ENCODE measurements around the gene ADCK2.
"Not testable (repeated sequence)": the region's sequence is repeated elsewhere in the genome, so short reads cannot be mapped to it uniquely, and the experiment has no call there.

The ADCK2 gene

DNA sequence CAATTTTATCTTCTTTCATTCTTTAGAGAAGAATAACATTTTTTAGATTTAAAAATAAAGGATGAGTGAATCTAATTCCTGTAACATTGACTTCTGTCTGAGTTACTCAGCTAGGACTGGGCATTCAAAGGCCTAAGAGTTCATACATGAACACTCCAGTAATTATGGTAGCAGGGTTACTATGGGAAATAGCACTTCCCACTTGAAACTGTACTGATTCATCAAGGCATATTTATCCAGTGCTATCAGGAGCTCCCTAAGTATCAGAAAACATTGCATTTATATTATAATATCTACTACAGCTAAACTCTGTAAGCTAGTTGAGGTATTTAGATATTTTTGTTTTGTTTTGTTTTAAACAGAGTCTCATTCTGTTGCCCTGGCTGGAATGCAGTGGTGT lies 65.5 kb downstream of the ADCK2 start:
- no peak for DNase-seq (ENCODE audit: low read depth in 1 of 2, low spot score in 1 of 2)

DNA sequence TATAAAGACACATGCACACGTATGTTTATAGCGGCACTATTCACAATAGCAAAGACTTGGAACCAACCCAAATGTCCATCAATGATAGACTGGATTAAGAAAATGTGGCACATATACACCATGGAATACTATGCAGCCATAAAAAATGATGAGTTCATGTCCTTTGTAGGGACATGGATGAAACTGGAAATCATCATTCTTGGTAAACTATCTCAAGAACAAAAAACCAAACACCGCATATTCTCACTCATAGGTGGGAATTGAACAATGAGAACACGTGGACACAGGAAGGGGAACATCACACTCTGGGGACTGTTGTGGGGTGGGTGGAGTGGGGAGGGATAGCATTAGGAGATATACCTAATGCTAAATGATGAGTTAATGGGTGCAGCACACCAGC lies 70.5 kb downstream of the ADCK2 start:
- DNase-seq (ENCODE audit: low read depth in 1 of 2, low spot score in 1 of 2): not testable (repeated sequence)

DNA sequence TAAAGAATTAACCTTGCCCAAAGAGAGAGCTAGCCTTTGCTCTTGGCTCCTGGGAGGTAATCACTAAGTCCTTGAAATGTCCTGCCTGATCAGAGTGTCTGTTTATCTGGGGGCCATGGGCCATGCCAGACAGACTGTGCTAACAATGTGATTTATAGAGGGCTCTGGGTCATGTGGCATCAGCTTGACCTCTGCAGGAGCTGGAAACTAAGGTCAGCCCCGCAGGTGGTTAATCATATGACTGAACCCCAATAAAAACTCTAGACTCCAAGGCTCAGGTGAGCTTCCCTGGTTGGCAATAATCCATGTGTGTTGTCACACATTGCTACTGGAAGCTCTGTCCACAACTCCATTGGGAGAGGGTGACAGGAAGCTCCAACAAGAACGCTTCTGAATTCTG lies 71.3 kb downstream of the ADCK2 start:
- no peak for DNase-seq (ENCODE audit: low read depth in 1 of 2, low spot score in 1 of 2)

All from activated CD4-positive, alpha-beta T cell treated with anti-CD3 and anti-CD28 coated beads, Interleukin-2, amount 50 U/mL, for 24 hours (primary cell).